IPS-15b (cell line): ENCODE results near the gene STXBP4.

ENCODE experiments used
- H3K27me3 ChIP-seq: one replicate; pipeline ENCODE4 v1.6.1; 2013; ENCODE audit warnings: low read length; ENCODE audit not compliant: control insufficient read depth, insufficient read depth
- H3K36me3 ChIP-seq: one replicate; pipeline ENCODE4 v1.6.1; 2013; ENCODE audit warnings: low read length; ENCODE audit not compliant: control insufficient read depth, insufficient read depth
- H3K4me1 ChIP-seq: one replicate; pipeline ENCODE4 v1.6.1; 2013; ENCODE audit warnings: mild to moderate bottlenecking, low read length; ENCODE audit not compliant: control insufficient read depth, insufficient read depth
- H3K4me3 ChIP-seq: one replicate; pipeline ENCODE4 v1.5.1; 2013; ENCODE audit warnings: low read depth, low read length
- H3K9ac ChIP-seq: one replicate; pipeline ENCODE4 v1.6.1; 2013; ENCODE audit warnings: low read depth, mild to moderate bottlenecking, low read length
- H3K9me3 ChIP-seq: one replicate; pipeline ENCODE4 v1.6.1; 2013; ENCODE audit warnings: mild to moderate bottlenecking, low read length; ENCODE audit not compliant: control insufficient read depth, insufficient read depth

The STXBP4 gene

GRCh38 chr17:54971901-54972300, 3.3 kb downstream of the STXBP4 start:
- Histone ChIP-seq H3K4me1 (peaks cover 3% of the 10 kb centered on the region), H3K27me3 (no peaks in the 10 kb centered on the region), H3K9ac (no peak overlapping the region), H3K9me3 (no peaks in the 10 kb centered on the region), H3K4me3 (no peak overlapping the region), H3K36me3 (no peaks in the 10 kb centered on the region)

- H3K36me3 ChIP-seq = no peaks in the 10 kb centered on the region
- H3K9ac ChIP-seq = no peak overlapping the region
- no peak overlapping the region for H3K4me3 ChIP-seq
- no peaks in the 10 kb centered on the region for H3K27me3 ChIP-seq
- H3K9me3 ChIP-seq = no peaks in the 10 kb centered on the region
- H3K4me1 ChIP-seq = peaks cover 3% of the 10 kb centered on the region
These were observed 4.0 kb downstream of the STXBP4 start for GRCh38 chr17:54972406-54973138.

- H3K4me1 ChIP-seq = no peaks in the 10 kb centered on the region
These were observed 6.2 kb downstream of the STXBP4 start for GRCh38 chr17:54974759-54975158.

GRCh38 chr17:54976316-54976715, 7.8 kb downstream of the STXBP4 start:
- no peaks in the 10 kb centered on the region for H3K4me1 ChIP-seq
- H3K9me3 ChIP-seq = no peaks in the 10 kb centered on the region
- no peak overlapping the region for H3K9ac ChIP-seq
- H3K4me3 ChIP-seq = no peak overlapping the region
- no peaks in the 10 kb centered on the region for H3K27me3 ChIP-seq
- H3K36me3 ChIP-seq = no peaks in the 10 kb centered on the region

More at GRCh38 chr17:54974759-54975158, 6.2 kb downstream of the STXBP4 start:
- no peak overlapping the region for H3K4me3 ChIP-seq
- no peaks in the 10 kb centered on the region for H3K9me3 ChIP-seq
- H3K36me3 ChIP-seq = no peaks in the 10 kb centered on the region
- H3K9ac ChIP-seq = no peak overlapping the region
- no peaks in the 10 kb centered on the region for H3K27me3 ChIP-seq

GRCh38 chr17:54977744-54978143, 9.2 kb downstream of the STXBP4 start:
- H3K9me3 ChIP-seq = no peaks in the 10 kb centered on the region

GRCh38 chr17:54979657-54980056, 11.1 kb downstream of the STXBP4 start:
- H3K36me3 ChIP-seq = no peaks in the 10 kb centered on the region
- H3K4me3 ChIP-seq = no peak overlapping the region
- no peaks in the 10 kb centered on the region for H3K27me3 ChIP-seq
- H3K9ac ChIP-seq = no peak overlapping the region
- no peaks in the 10 kb centered on the region for H3K4me1 ChIP-seq
- no peaks in the 10 kb centered on the region for H3K9me3 ChIP-seq

More at GRCh38 chr17:54977744-54978143, 9.2 kb downstream of the STXBP4 start:
- no peaks in the 10 kb centered on the region for H3K27me3 ChIP-seq
- H3K4me1 ChIP-seq = no peaks in the 10 kb centered on the region
- no peaks in the 10 kb centered on the region for H3K36me3 ChIP-seq
- no peak overlapping the region for H3K4me3 ChIP-seq
- no peak overlapping the region for H3K9ac ChIP-seq

- Histone ChIP-seq H3K4me1 (no peaks in the 10 kb centered on the region), H3K4me3 (no peak overlapping the region), H3K27me3 (no peaks in the 10 kb centered on the region), H3K9me3 (no peaks in the 10 kb centered on the region), H3K9ac (no peak overlapping the region), H3K36me3 (no peaks in the 10 kb centered on the region)
These were observed 11.8 kb downstream of the STXBP4 start for GRCh38 chr17:54980375-54980774.

GRCh38 chr17:54982399-54982798, 13.8 kb downstream of the STXBP4 start:
- Histone ChIP-seq H3K4me1 (no peaks in the 10 kb centered on the region), H3K9me3 (no peaks in the 10 kb centered on the region), H3K36me3 (no peaks in the 10 kb centered on the region), H3K9ac (no peak overlapping the region), H3K4me3 (no peak overlapping the region), H3K27me3 (no peaks in the 10 kb centered on the region)

GRCh38 chr17:54983260-54983659, 14.7 kb downstream of the STXBP4 start:
- H3K4me1 ChIP-seq = no peaks in the 10 kb centered on the region
- no peaks in the 10 kb centered on the region for H3K9me3 ChIP-seq
- no peak overlapping the region for H3K9ac ChIP-seq
- no peak overlapping the region for H3K4me3 ChIP-seq
- H3K27me3 ChIP-seq = no peaks in the 10 kb centered on the region
- H3K36me3 ChIP-seq = no peaks in the 10 kb centered on the region

- Histone ChIP-seq H3K9ac (no peak overlapping the region), H3K27me3 (no peaks in the 10 kb centered on the region), H3K4me3 (no peak overlapping the region), H3K36me3 (no peaks in the 10 kb centered on the region), H3K9me3 (no peaks in the 10 kb centered on the region), H3K4me1 (no peaks in the 10 kb centered on the region)
These were observed 16.9 kb downstream of the STXBP4 start for GRCh38 chr17:54985476-54985875.

GRCh38 chr17:54990118-54990517, 21.6 kb downstream of the STXBP4 start:
- no peaks in the 10 kb centered on the region for H3K4me1 ChIP-seq
- H3K4me3 ChIP-seq = no peak overlapping the region
- no peak overlapping the region for H3K9ac ChIP-seq
- H3K9me3 ChIP-seq = no peaks in the 10 kb centered on the region
- H3K27me3 ChIP-seq = no peaks in the 10 kb centered on the region
- H3K36me3 ChIP-seq = no peaks in the 10 kb centered on the region

GRCh38 chr17:54991567-54991966, 23.0 kb downstream of the STXBP4 start:
- H3K36me3 ChIP-seq = no peaks in the 10 kb centered on the region
- no peaks in the 10 kb centered on the region for H3K27me3 ChIP-seq
- no peak overlapping the region for H3K4me3 ChIP-seq
- no peaks in the 10 kb centered on the region for H3K4me1 ChIP-seq
- no peaks in the 10 kb centered on the region for H3K9me3 ChIP-seq
- H3K9ac ChIP-seq = no peak overlapping the region
